ENCODE results near the gene STK32B. TPM values are rescaled to one million over a fixed set of nuclear protein-coding genes. Genes with fewer than 3 reads are reported as not detected.

Gene STK32B
- total and polyA plus RNA-seq, 2 experiments from 2014 or later: 0.71 to 2.3 TPM

GRCh38 chr4:5124876-5125275 is 73.6 kb downstream of the STK32B start:
- no peak overlapping the region for H3K27ac Mint-ChIP-seq
- DNase-seq (ENCODE audit: low spot score) (no peak), ATAC-seq (peak; percentile 66)
- Histone ChIP-seq H3K79me2 (replicated peaks; ENCODE audit: insufficient read depth) (no peaks in the 10 kb centered on the region), H3K4me1 (ENCODE audit: insufficient read depth) (no peaks in the 10 kb centered on the region), H4K20me1 (replicated peaks; ENCODE audit: insufficient read depth) (no peaks in the 10 kb centered on the region), H3K4me3 (no peak overlapping the region), H3F3A (replicated peaks; ENCODE audit: low read depth) (no peaks in the 10 kb centered on the region), H3K36me3 (ENCODE audit: insufficient read depth) (no peaks in the 10 kb centered on the region), H3K27ac (ENCODE audit: low read depth) (no peak overlapping the region), H3K9me2 (ENCODE audit: insufficient read depth) (0 out of 2 replicates have a peak, but pooled peaks cover 3% of the 10 kb centered on the region), H3K4me2 (no peak overlapping the region), H3K27me3 (ENCODE audit: insufficient read depth) (no peaks in the 10 kb centered on the region), H2AFZ (no peak overlapping the region)
- no peaks in the 10 kb centered on the region for H3K9me3 Mint-ChIP-seq
- H3K36me3 Mint-ChIP-seq (ENCODE audit: low read depth): no peaks in the 10 kb centered on the region
- TF ChIP-seq CREB1 (CRISPR knock-in tag; IDR thresholded peaks at IDR 0.05; ENCODE audit: low read depth): no peak
- no peak for TF ChIP-seq REST (IDR thresholded peaks at IDR 0.05; ENCODE audit: unreplicated experiment)
- TF ChIP-seq ZNF462 (CRISPR knock-in tag; IDR thresholded peaks at IDR 0.05): no peak
- TF ChIP-seq NANOG (IDR thresholded peaks at IDR 0.05; ENCODE audit: borderline replicate concordance): no peak
- TF ChIP-seq ETS1 (IDR thresholded peaks at IDR 0.05): no peak
- no peak for TF ChIP-seq EZH2 (IDR thresholded peaks at IDR 0.05; ENCODE audit: low read depth, unreplicated experiment)
- TF ChIP-seq EZH2phosphoT487 (IDR thresholded peaks at IDR 0.05; ENCODE audit: unreplicated experiment): no peak
- TF ChIP-seq CTCF (conservative IDR thresholded peaks at IDR 0.05; ENCODE audit: low read depth in 2 of 2): no peak; a peak in 1 of 4 replicates
- TF ChIP-seq STAT1 (IDR thresholded peaks at IDR 0.05; ENCODE audit: unreplicated experiment): no peak
- no peak for TF ChIP-seq JUNB (IDR thresholded peaks at IDR 0.05; ENCODE audit: unreplicated experiment)
- no peak for TF ChIP-seq POLR2AphosphoS5 (IDR thresholded peaks at IDR 0.05; ENCODE audit: low read depth)
- TF ChIP-seq ZNF114 (CRISPR knock-in tag; IDR thresholded peaks at IDR 0.05): no peak
- TF ChIP-seq ZNF331 (CRISPR knock-in tag; IDR thresholded peaks at IDR 0.05; ENCODE audit: low read depth): no peak
- no peaks in the 10 kb centered on the region for H3K27me3 Mint-ChIP-seq (ENCODE audit: insufficient read depth, low read depth, poor library complexity)
- no peak overlapping the region for H3K4me3 Mint-ChIP-seq
- peaks cover 5% of the 10 kb centered on the region; the same call in 1 of the 3 replicates for H3K4me1 Mint-ChIP-seq
